ENCODE measurements around the gene SCN4A. TPM values are rescaled to one million over a fixed set of nuclear protein-coding genes. Genes with fewer than 3 reads are reported as not detected.

Gene SCN4A
- total and polyA plus RNA-seq, 8 donors = 0.04 to 1.7 (median 0.29) TPM

DNA sequence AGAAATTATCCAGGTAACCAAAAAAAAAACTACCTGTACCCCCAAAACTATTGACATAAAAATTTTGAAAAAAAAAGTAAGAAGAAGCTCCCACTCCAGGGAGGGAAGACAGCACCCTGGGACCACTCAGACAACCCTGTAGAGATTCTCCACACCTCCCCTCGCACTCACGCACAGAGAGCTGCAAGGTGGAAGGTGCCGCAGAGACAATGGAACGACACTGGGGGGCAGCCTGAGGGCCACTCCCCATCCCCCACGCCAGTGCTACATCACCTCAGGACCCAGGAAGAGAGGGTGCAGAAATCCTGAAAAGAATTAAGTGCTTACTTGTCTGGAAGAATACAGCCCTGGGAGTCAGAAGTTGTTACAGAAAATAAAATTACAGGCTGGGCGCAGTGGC is 35.4 kb downstream of the SCN4A start:
- no peaks in the 10 kb centered on the region for H3K36me3 ChIP-seq
- no peaks in the 10 kb centered on the region for H3K27me3 ChIP-seq
- H3K9me3 ChIP-seq = no peaks in the 10 kb centered on the region
- H3K4me1 ChIP-seq = no peaks in the 10 kb centered on the region
- WGBS, 2 donors = 83% methylated on average over 6 of the region's 6 CpGs
- intact Hi-C loops (cut with DNase I) = no loop called here
- H3K27ac ChIP-seq = no peak overlapping the region
- FAIRE-seq = no peak
- no peak for ATAC-seq
- TF ChIP-seq, protein P1, sequence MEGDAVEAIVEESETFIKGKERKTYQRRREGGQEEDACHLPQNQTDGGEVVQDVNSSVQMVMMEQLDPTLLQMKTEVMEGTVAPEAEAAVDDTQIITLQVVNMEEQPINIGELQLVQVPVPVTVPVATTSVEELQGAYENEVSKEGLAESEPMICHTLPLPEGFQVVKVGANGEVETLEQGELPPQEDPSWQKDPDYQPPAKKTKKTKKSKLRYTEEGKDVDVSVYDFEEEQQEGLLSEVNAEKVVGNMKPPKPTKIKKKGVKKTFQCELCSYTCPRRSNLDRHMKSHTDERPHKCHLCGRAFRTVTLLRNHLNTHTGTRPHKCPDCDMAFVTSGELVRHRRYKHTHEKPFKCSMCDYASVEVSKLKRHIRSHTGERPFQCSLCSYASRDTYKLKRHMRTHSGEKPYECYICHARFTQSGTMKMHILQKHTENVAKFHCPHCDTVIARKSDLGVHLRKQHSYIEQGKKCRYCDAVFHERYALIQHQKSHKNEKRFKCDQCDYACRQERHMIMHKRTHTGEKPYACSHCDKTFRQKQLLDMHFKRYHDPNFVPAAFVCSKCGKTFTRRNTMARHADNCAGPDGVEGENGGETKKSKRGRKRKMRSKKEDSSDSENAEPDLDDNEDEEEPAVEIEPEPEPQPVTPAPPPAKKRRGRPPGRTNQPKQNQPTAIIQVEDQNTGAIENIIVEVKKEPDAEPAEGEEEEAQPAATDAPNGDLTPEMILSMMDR (IDR thresholded peaks at IDR 0.05) = no peak
- peak in 2 of 6 donors; percentile 2 to 20 for DNase-seq
- no peak overlapping the region for H3K4me3 ChIP-seq

DNA sequence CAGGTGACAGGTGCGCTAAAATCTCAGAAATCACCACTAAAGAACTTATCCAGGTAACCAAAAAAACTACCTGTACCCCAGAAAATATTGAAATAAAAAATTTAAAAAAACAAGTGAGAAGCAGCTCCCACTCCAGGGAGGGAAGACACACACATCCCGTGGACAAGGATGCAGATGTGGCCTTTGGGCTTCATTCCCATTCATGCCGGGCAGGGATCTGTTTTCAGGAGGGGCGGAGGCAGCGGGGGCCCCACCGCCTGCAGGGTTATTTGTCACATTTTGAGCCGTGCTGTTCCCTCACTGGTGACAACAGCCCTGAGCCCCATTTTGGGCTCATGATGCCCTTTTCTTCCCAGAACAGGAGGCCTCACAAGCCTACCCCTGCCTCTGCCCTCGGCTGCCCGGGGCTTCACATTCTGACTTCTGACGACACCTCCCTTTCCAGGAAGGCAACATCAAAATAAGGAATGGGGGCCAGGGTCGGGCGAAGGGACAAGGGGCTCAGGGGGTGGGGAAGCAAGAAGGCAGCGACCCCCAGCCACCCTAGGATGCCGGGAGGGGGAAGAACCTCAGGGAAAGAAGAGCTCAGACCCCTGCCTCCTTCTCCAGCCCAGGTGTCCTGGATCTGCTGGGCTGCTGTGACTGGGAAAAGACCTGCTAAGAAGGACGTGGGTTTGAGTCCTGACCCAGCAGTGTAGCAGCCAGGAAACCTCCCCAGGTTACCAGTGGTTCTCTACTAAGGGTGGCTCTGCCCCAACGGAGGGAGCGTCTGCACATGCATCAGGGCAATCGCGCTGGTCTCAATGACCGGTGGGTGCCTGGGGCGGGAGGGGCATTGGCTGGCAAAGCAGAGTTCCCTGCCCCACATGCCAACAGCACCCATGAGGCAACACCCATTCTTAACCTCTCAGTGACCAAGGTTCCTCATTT is 38.3 kb downstream of the SCN4A start:
- Histone ChIP-seq H3K27me3 (no peaks in the 10 kb centered on the region), H3K4me3 (no peak overlapping the region), H3K4me1 (no peaks in the 10 kb centered on the region), H3K27ac (no peak overlapping the region), H3K9me3 (no peaks in the 10 kb centered on the region), H3K36me3 (no peaks in the 10 kb centered on the region)
- TF ChIP-seq, protein P1 (IDR thresholded peaks at IDR 0.05) = no peak
- ATAC-seq = no peak
- peak in 2 of 6 donors; percentile 11 to 39 for DNase-seq
- WGBS, 2 donors = 74 to 82% methylated on average over 21 of the region's 21 CpGs
- FAIRE-seq = no peak
- intact Hi-C loops (cut with DNase I) = no loop called here

DNA sequence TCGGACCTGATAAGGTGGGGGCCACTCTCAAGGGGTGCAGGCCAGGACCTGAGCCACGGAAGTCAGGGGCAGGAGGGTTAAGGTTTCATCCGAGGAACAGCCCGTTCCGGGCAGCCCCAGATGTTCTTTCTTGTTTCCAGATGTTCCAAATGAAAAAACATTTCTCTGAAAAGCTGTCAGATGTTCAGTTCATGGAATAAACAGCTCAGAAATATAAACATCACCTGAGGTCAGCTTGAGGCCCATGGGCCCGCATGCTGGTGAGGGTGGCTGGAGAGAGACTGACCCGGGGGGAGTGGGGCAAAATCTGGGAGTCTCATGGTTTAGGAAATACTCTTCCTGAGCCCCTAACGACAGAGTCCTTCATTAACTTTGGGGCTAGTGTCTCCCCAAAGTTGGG is 39.1 kb downstream of the SCN4A start:
- intact Hi-C loops (cut with DNase I) = no loop called here
- DNase-seq (peak in 1 of 6 donors; percentile 8), FAIRE-seq (no peak), ATAC-seq (no peak)
- Histone ChIP-seq H3K27ac (no peak overlapping the region), H3K27me3 (no peaks in the 10 kb centered on the region), H3K4me3 (no peak overlapping the region), H3K9me3 (no peaks in the 10 kb centered on the region), H3K4me1 (no peaks in the 10 kb centered on the region), H3K36me3 (no peaks in the 10 kb centered on the region)
- 84% methylated on average over 8 of the region's 8 CpGs for WGBS, 2 donors
- TF ChIP-seq, protein P1 (IDR thresholded peaks at IDR 0.05) = no peak

DNA sequence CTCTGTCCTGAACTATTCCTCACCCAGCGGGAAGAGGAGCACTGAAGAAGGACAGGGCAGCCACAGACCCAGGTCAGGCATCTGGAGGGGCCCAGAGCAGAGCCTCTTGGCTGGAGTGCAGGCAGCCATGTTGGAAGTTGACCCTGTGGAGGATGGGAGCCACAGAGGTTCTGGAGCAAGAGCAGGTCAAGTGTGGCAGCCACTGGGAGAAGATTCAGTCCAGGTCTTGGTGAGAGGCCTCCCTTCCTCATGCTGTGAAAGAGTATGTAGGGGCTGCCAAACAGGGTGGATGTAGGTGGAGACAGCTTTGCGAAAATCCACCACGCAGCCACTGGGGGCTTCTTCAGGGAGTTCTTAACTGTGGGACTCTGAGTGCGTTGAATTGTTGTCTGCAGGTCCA is 40.0 kb downstream of the SCN4A start:
- Histone ChIP-seq H3K9me3 (no peaks in the 10 kb centered on the region), H3K4me3 (no peak overlapping the region), H3K4me1 (no peaks in the 10 kb centered on the region), H3K36me3 (no peaks in the 10 kb centered on the region), H3K27ac (no peak overlapping the region), H3K27me3 (no peaks in the 10 kb centered on the region)
- DNase-seq (peak in 1 of 6 donors; percentile 1), FAIRE-seq (no peak), ATAC-seq (no peak)
- WGBS, 2 donors = 90% methylated on average over 4 of the region's 4 CpGs
- TF ChIP-seq, protein P1 (IDR thresholded peaks at IDR 0.05) = no peak
- intact Hi-C loops (cut with DNase I) = no loop called here

DNA sequence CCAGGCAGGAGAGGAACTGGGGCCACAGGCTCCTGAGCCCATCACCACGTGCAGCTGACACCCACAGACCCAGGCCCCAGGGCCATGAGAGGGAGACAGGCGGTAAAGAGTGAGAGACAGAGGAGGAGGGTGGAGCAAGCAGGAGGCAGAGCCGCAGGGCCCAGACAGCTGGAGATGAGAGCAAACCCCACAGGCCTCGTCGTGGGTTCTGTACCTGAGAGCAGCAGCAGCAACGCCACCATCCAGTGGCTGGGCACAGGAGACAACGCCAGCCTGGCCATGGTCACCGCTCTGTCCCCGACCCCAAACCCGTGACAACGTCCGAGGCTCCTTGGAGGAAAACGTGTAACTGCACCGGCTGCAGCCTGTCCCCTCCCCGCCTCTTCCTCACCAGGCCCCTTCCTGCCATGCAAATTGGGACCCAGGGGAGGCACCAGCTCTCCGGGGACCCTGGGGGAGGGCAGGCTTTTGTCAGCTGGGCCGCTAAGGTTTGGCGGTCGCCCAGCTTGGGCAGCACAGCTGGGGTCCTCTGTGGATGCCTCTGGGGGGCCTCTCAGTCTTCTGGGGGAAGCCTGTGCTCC is 40.6 kb downstream of the SCN4A start, which contains the start of gene CD79B:
Gene CD79B, minus strand, starts transcription at position 351 of the 581 bp plus-strand sequence. Its CDS starts 70 bp downstream, at position 281.
- Histone ChIP-seq H3K27me3 (no peaks in the 10 kb centered on the region), H3K36me3 (no peaks in the 10 kb centered on the region), H3K9me3 (no peaks in the 10 kb centered on the region), H3K27ac (no peak within 1 kb of the TSS), H3K4me1 (no peaks in the 10 kb centered on the region), H3K4me3 (no peak within 1 kb of the TSS)
- no peak for FAIRE-seq
- DNase-seq = peak in 2 of 6 donors; percentile 12 to 59
- ATAC-seq = no peak
- TF ChIP-seq, protein P1 (IDR thresholded peaks at IDR 0.05) = no peak
- intact Hi-C loops (cut with DNase I) = no loop called here
- WGBS, 2 donors = 72 to 79% methylated on average over 19 of the region's 19 CpGs

Measured in pancreas (tissue), 10 donors.